K562 (cell line): ENCODE results near the gene YPEL4. TPM values are rescaled to one million over a fixed set of nuclear protein-coding genes. Genes with fewer than 3 reads are reported as not detected.

Source experiments
- CBFA2T2 ChIP-seq: fragments of 450-650 bp; conservative IDR thresholded peaks from 2 replicates; pipeline ENCODE4 v1.6.1; 2017; ENCODE audit warnings: mild to moderate bottlenecking
- KDM1A ChIP-seq, 2 experiments: fragments of 450-650 bp; IDR thresholded peaks; 2 replicates each; pipeline ENCODE4 v1.6.1; 2016; ENCODE audit warnings: mild to moderate bottlenecking in 2 of 2
- MBD1 ChIP-seq: fragments of 250-450 bp; sonication (Bioruptor Pico); IDR thresholded peaks from 2 replicates; pipeline ENCODE4 v1.8.0; 2022; ENCODE audit warnings: inconsistent platforms
- TEAD4 ChIP-seq, 2 experiments: sonication (generic) in 1 of 2; formaldehyde crosslinking in 1 of 2; IDR thresholded peaks; 2 replicates each; pipeline versions ENCODE4 v1.6.1 to v1.8.0; 2012 to 2022; ENCODE audit warnings: borderline replicate concordance in 1 of 2, inconsistent platforms in 1 of 2, low read length in 1 of 2, mild to moderate bottlenecking in 1 of 2, missing genetic modification reagents in 1 of 2
- ZNF740 ChIP-seq, 3 experiments: fragments of 200-800 bp in 1 of 3; sonication (Bioruptor generic) in 1 of 3; sonication (generic) in 1 of 3; formaldehyde crosslinking in 1 of 3; IDR thresholded peaks; 2 replicates each; pipeline versions ENCODE4 v1.6.1 to v1.8.0; 2016 to 2022; ENCODE audit warnings: mild to moderate bottlenecking in 2 of 3, missing compliant biosample characterization in 2 of 3, missing genetic modification characterization in 2 of 3, missing genetic modification reagents in 1 of 3
- polyA plus RNA-seq, 8 experiments: library from polyadenylated mRNA; depleted of rRNA in 4 of 8; stranded (reverse) in 5 of 8; unstranded in 3 of 8; fragments of >200 nt; fragmentation: Nextera tagmentation in 2 of 8; fragmentation: Illumina TruSeq in 1 of 8; extraction: Ambion mirVana in 2 of 8; extraction: Trizol in 1 of 8; gene quantifications; 2 replicates each; pipeline versions ENCODE4 v1.2.1 to v1.2.3, GENCODE V29; 2011 to 2014; ENCODE audit warnings: inconsistent platforms in 1 of 8, missing spikeins in 1 of 8
- total RNA-seq, 7 experiments: library from RNA; depleted of rRNA in 6 of 7; stranded (reverse); fragments of >200 nt in 6 of 7; fragmentation: Illumina TruSeq in 2 of 7; extraction: Trizol in 2 of 7; gene quantifications; 2 replicates each; pipeline versions ENCODE4 v1.2.1 to v1.2.3, GENCODE V29; 2011 to 2021; ENCODE audit warnings: low replicate concordance in 1 of 7
- TF ChIP-seq, protein P1 (sequence below): fragments of 200-800 bp; sonication (Bioruptor generic); IDR thresholded peaks from 2 replicates; pipeline ENCODE4 v1.6.1; 2017; ENCODE audit warnings: missing genetic modification characterization, missing compliant biosample characterization
- TF ChIP-seq, protein P2 (sequence below), 2 experiments: fragments of 450-650 bp; formaldehyde crosslinking in 1 of 2; IDR thresholded peaks; 2 replicates each; pipeline versions ENCODE4 v1.4.0 to v1.6.1; 2014 to 2020; ENCODE audit warnings: mild to moderate bottlenecking in 2 of 2, borderline replicate concordance in 1 of 2, low read depth in 1 of 2
- TF ChIP-seq, protein P3 (sequence below), 3 experiments: IDR thresholded peaks in 2 of 3; conservative IDR thresholded peaks in 1 of 3; 2 replicates each; pipeline ENCODE4 v1.5.1; 2011 to 2012; ENCODE audit warnings: low read length in 3 of 3, mild to moderate bottlenecking in 3 of 3, control low read depth in 2 of 3, improper control_type of control experiment in 1 of 3, inconsistent platforms in 1 of 3, low read depth in 1 of 3, mixed read lengths in 1 of 3, moderate library complexity in 1 of 3; ENCODE audit not compliant: insufficient read depth in 2 of 3

Gene YPEL4
- total and polyA plus RNA-seq, 9 of the 15 experiments (the other 6 are each of a cell fraction or from before 2014, with no cell fraction given): 0.07 to 1.4 (median 0.40) TPM; not detected in 2

DNA sequence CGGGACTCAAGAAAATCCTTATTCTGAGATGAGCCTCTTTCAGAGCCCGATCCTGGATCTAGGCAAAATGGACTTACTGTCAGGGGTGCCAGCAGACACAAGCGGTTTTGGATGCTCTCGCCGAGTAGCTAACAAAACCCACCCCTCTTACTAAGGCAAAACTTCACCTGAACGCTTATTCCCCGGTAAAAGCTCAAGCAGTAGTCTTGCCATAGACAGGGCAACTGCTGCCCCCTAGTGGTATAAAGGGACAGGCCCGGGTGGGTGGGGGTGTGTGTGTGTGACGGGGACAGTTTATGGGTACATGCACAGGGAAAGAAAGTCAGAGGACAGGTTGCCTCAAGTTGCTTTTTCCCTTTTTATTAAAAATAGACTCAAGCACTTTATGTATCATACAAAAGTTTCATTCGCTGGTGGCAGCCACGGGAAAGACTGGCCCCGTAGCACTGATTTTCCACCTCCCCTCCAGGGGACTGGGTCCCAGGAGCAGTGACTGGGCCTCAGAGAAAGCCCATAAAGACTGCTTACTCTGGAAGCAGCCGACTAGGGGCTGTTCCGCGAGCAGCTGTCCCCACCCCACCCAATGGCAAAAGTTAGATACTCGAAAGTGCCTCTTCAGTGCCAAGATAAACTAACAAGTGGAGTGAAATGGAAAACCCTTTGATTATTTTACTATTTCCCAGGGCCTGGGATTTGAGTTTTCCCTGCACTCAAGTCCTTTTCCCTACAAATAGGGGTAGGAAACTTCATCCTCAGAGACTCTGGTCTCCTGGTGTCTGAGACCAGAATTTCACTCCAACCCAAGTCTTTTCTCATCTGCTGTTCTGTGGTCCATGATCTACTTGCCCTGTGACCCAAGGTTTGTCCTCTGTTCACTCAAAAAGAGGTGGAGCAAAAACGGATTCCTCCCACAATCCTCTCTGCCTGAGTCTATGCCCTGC is 4.7 kb downstream of the YPEL4 start (continued):
- TF ChIP-seq, protein P1, sequence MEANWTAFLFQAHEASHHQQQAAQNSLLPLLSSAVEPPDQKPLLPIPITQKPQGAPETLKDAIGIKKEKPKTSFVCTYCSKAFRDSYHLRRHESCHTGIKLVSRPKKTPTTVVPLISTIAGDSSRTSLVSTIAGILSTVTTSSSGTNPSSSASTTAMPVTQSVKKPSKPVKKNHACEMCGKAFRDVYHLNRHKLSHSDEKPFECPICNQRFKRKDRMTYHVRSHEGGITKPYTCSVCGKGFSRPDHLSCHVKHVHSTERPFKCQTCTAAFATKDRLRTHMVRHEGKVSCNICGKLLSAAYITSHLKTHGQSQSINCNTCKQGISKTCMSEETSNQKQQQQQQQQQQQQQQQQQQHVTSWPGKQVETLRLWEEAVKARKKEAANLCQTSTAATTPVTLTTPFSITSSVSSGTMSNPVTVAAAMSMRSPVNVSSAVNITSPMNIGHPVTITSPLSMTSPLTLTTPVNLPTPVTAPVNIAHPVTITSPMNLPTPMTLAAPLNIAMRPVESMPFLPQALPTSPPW: peak; percentile 56; the same call in 1 of the 2 replicates
- 0 out of 4 replicates have a peak, but pooled peaks of 1 of the 2 experiments have one; percentile 32 for TF ChIP-seq KDM1A (IDR thresholded peaks at IDR 0.05)
- TF ChIP-seq MBD1 (CRISPR knock-in tag): peak; percentile 60; the same call in 1 of the 2 replicates
- TF ChIP-seq CBFA2T2: no peak
- TF ChIP-seq, protein P2, sequence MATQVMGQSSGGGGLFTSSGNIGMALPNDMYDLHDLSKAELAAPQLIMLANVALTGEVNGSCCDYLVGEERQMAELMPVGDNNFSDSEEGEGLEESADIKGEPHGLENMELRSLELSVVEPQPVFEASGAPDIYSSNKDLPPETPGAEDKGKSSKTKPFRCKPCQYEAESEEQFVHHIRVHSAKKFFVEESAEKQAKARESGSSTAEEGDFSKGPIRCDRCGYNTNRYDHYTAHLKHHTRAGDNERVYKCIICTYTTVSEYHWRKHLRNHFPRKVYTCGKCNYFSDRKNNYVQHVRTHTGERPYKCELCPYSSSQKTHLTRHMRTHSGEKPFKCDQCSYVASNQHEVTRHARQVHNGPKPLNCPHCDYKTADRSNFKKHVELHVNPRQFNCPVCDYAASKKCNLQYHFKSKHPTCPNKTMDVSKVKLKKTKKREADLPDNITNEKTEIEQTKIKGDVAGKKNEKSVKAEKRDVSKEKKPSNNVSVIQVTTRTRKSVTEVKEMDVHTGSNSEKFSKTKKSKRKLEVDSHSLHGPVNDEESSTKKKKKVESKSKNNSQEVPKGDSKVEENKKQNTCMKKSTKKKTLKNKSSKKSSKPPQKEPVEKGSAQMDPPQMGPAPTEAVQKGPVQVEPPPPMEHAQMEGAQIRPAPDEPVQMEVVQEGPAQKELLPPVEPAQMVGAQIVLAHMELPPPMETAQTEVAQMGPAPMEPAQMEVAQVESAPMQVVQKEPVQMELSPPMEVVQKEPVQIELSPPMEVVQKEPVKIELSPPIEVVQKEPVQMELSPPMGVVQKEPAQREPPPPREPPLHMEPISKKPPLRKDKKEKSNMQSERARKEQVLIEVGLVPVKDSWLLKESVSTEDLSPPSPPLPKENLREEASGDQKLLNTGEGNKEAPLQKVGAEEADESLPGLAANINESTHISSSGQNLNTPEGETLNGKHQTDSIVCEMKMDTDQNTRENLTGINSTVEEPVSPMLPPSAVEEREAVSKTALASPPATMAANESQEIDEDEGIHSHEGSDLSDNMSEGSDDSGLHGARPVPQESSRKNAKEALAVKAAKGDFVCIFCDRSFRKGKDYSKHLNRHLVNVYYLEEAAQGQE (IDR thresholded peaks at IDR 0.05; ENCODE audit: borderline replicate concordance): peak; percentile 29; the same call in 1 of the 2 replicates
- TF ChIP-seq, protein P2 (CRISPR knock-in tag; IDR thresholded peaks at IDR 0.05; ENCODE audit: low read depth): no peak
- peak; percentile 93 for TF ChIP-seq ZNF740 (CRISPR knock-in tag; IDR thresholded peaks at IDR 0.05)
- peak in 1 of 2 experiments; percentile 84; a peak in 2 of 4 replicates for TF ChIP-seq ZNF740 (tag; IDR thresholded peaks at IDR 0.05)
- TF ChIP-seq TEAD4 (IDR thresholded peaks at IDR 0.05; ENCODE audit: low read length): no peak
- TF ChIP-seq TEAD4 (CRISPR knock-in tag; IDR thresholded peaks at IDR 0.05; ENCODE audit: borderline replicate concordance): no peak
- TF ChIP-seq, protein P3, sequence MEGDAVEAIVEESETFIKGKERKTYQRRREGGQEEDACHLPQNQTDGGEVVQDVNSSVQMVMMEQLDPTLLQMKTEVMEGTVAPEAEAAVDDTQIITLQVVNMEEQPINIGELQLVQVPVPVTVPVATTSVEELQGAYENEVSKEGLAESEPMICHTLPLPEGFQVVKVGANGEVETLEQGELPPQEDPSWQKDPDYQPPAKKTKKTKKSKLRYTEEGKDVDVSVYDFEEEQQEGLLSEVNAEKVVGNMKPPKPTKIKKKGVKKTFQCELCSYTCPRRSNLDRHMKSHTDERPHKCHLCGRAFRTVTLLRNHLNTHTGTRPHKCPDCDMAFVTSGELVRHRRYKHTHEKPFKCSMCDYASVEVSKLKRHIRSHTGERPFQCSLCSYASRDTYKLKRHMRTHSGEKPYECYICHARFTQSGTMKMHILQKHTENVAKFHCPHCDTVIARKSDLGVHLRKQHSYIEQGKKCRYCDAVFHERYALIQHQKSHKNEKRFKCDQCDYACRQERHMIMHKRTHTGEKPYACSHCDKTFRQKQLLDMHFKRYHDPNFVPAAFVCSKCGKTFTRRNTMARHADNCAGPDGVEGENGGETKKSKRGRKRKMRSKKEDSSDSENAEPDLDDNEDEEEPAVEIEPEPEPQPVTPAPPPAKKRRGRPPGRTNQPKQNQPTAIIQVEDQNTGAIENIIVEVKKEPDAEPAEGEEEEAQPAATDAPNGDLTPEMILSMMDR (IDR thresholded peaks at IDR 0.05 in 2 of 3, conservative IDR thresholded peaks at IDR 0.05 in 1 of 3; ENCODE audit: insufficient read depth in 2 of 3, low read depth in 1 of 3, low read length in 3 of 3): peak; percentile 80 to 85 (median 82)
